IMR-90 (cell line): ENCODE measurements around the gene ZFHX3. TPM values are rescaled to one million over a fixed set of nuclear protein-coding genes. Genes with fewer than 3 reads are reported as not detected.

ENCODE experiments used
- ATAC-seq: fragments of 200-7000 bp; cut with Tn5 transposase; 2 replicates; pipeline ENCODE4 v1.9.1; 2020; ENCODE audit warnings: low read depth, mild to moderate bottlenecking, moderate library complexity
- BruUV-seq: library from RNA; stranded (reverse); fragments of 400-500 nt; replicated peaks from 2 replicates; lab custom pipeline; 2021; lab: Mats Ljungman, UMichigan
- CTCF ChIA-PET: fragments of 300-600 bp; formaldehyde crosslinking; extraction: SDS; loops from one replicate; lab custom pipeline; 2021; ENCODE audit warnings: antibody characterized with exemption; lab: Yijun Ruan, JAX
- POLR2A ChIA-PET: fragments of 300-600 bp; sonication (Branson Sonifier 250); formaldehyde crosslinking; loops from one replicate; lab custom pipeline; 2022; ENCODE audit warnings: antibody characterized with exemption; ENCODE audit not compliant: unreplicated experiment; lab: Charles Lee
- DNase-seq: peaks from one replicate; pipeline ENCODE4 v3.0.0; 2013
- H2AFZ ChIP-seq: replicated peaks from 2 replicates; pipeline ENCODE3; 2013; ENCODE audit warnings: low read length, mild to moderate bottlenecking; ENCODE audit not compliant: poor library complexity
- H2AK5ac ChIP-seq: 2 replicates; pipeline ENCODE4 v1.6.1; 2013; ENCODE audit warnings: low read depth, low read length, inconsistent platforms
- H2AK9ac ChIP-seq: replicated peaks from 2 replicates; pipeline ENCODE3; 2013; ENCODE audit warnings: mild to moderate bottlenecking, low read depth, low read length, moderate library complexity; ENCODE audit not compliant: poor library complexity
- H2BK120ac ChIP-seq: 2 replicates; pipeline ENCODE4 v1.6.1; 2013; ENCODE audit warnings: low read depth, low read length, inconsistent platforms
- H2BK15ac ChIP-seq: 3 replicates; pipeline ENCODE4 v1.6.1; 2013; ENCODE audit warnings: low read depth, low read length, inconsistent platforms
- H2BK20ac ChIP-seq: 2 replicates; pipeline ENCODE4 v1.6.1; 2013; ENCODE audit warnings: low read depth, mild to moderate bottlenecking, inconsistent platforms, low read length, moderate library complexity
- H2BK5ac ChIP-seq: 2 replicates; pipeline ENCODE4 v1.6.1; 2013; ENCODE audit warnings: mild to moderate bottlenecking, low read depth, low read length, inconsistent platforms; ENCODE audit not compliant: poor library complexity, severe bottlenecking
- H3K14ac ChIP-seq: replicated peaks from 2 replicates; pipeline ENCODE4 v1.6.1; 2013; ENCODE audit warnings: low read depth, low read length, inconsistent platforms
- H3K18ac ChIP-seq: 2 replicates; pipeline ENCODE4 v1.6.1; 2013; ENCODE audit warnings: low read depth, low read length, control low read depth
- H3K23ac ChIP-seq: 2 replicates; pipeline ENCODE4 v1.6.1; 2013; ENCODE audit warnings: low read depth, low read length, inconsistent platforms
- H3K27ac ChIP-seq: 2 replicates; pipeline ENCODE4 v1.5.1; 2013; ENCODE audit warnings: mild to moderate bottlenecking, control low read depth, low read length; ENCODE audit not compliant: insufficient read depth
- H3K27me3 ChIP-seq: 2 replicates; pipeline ENCODE4 v1.6.1; 2013; ENCODE audit warnings: low read length; ENCODE audit not compliant: control insufficient read depth, insufficient read depth
- H3K36me3 ChIP-seq: 2 replicates; pipeline ENCODE4 v1.6.1; 2013; ENCODE audit warnings: low read length, mixed read lengths; ENCODE audit not compliant: control insufficient read depth, insufficient read depth
- H3K4ac ChIP-seq: 2 replicates; pipeline ENCODE4 v1.6.1; 2013; ENCODE audit warnings: low read depth, low read length, inconsistent platforms
- H3K4me1 ChIP-seq: 2 replicates; pipeline ENCODE4 v1.6.1; 2013; ENCODE audit warnings: low read length, mixed read lengths; ENCODE audit not compliant: control insufficient read depth, insufficient read depth
- H3K4me2 ChIP-seq: 2 replicates; pipeline ENCODE4 v1.6.1; 2013; ENCODE audit warnings: low read depth, mild to moderate bottlenecking, control low read depth, low read length, moderate library complexity
- H3K4me3 ChIP-seq: 2 replicates; pipeline ENCODE4 v1.5.1; 2013; ENCODE audit warnings: low read depth, mild to moderate bottlenecking, control low read depth, low read length, moderate library complexity; ENCODE audit not compliant: insufficient read depth
- H3K56ac ChIP-seq: 2 replicates; pipeline ENCODE4 v1.6.1; 2013; ENCODE audit warnings: low read length, inconsistent platforms; ENCODE audit not compliant: insufficient read depth; ENCODE audit errors: extremely low read depth
- H3K79me1 ChIP-seq, 2 experiments: 2 replicates each; pipeline ENCODE4 v1.6.1; 2013; ENCODE audit warnings: low read length in 2 of 2, inconsistent platforms in 1 of 2, low read depth in 1 of 2
- H3K9ac ChIP-seq: 2 replicates; pipeline ENCODE4 v1.6.1; 2013; ENCODE audit warnings: low read depth, low read length, control low read depth
- H3K9me1 ChIP-seq: 2 replicates; pipeline ENCODE4 v1.6.1; 2013; ENCODE audit warnings: low read length, inconsistent platforms; ENCODE audit not compliant: insufficient read depth
- H3K9me3 ChIP-seq: 2 replicates; pipeline ENCODE4 v1.6.1; 2013; ENCODE audit warnings: low read length; ENCODE audit not compliant: control insufficient read depth, insufficient read depth
- H4K20me1 ChIP-seq: 2 replicates; pipeline ENCODE4 v1.6.1; 2013; ENCODE audit warnings: low read length, inconsistent platforms; ENCODE audit not compliant: insufficient read depth
- H4K5ac ChIP-seq: 2 replicates; pipeline ENCODE4 v1.6.1; 2013; ENCODE audit warnings: mild to moderate bottlenecking, low read depth, low read length, control low read depth
- H4K8ac ChIP-seq, 2 experiments: 2 replicates each; pipeline ENCODE4 v1.6.1; 2013; ENCODE audit warnings: low read depth in 2 of 2, low read length in 2 of 2, control low read depth in 1 of 2, inconsistent platforms in 1 of 2
- H4K91ac ChIP-seq: 2 replicates; pipeline ENCODE4 v1.6.1; 2013; ENCODE audit warnings: low read depth, low read length, inconsistent platforms; ENCODE audit not compliant: insufficient read depth
- CEBPB ChIP-seq: IDR thresholded peaks from 2 replicates; pipeline ENCODE4 v1.6.1; 2012; ENCODE audit warnings: low read depth, low read length, improper control_type of control experiment
- ELK1 ChIP-seq: fragments of 150-350 bp; IDR thresholded peaks from 2 replicates; pipeline ENCODE4 v1.6.1; 2016; ENCODE audit warnings: low read depth, mild to moderate bottlenecking, low read length, moderate library complexity, borderline replicate concordance
- WGBS, 2 experiments: methylation state at CpG; one replicate each; pipeline versions ENCODE4 v1.1.5 to v1.1.7; 2013; ENCODE audit warnings: missing lambda C conversion rate in 2 of 2; ENCODE audit not compliant: insufficient read length in 1 of 2; ENCODE audit errors: extremely low coverage in 2 of 2; 5-methylcytosine and 5-hydroxymethylcytosine counted together
- dilution Hi-C: fragments of 300-500 bp; cut with HindIII; formaldehyde crosslinking; loops from one replicate; pipeline ENCODE4 v1.14.3; 2018; ENCODE audit warnings: low sequenced_read_pairs; ENCODE audit not compliant: unreplicated experiment
- in situ Hi-C: fragments of 300-500 bp; cut with MboI; formaldehyde crosslinking; loops from 3 replicates; pipeline ENCODE4 v1.14.3; 2019; ENCODE audit warnings: low sequenced_read_pairs, inconsistent platforms, mixed read lengths
- intact Hi-C: fragments of 100-400 bp; cut with micrococcal nuclease; formaldehyde crosslinking; loops from 2 replicates; pipeline ENCODE4 v1.10.0; 2022
- polyA plus RNA-seq, 3 experiments: library from polyadenylated mRNA; depleted of rRNA; stranded (reverse); fragments of >200 nt; gene quantifications; 2 replicates each; pipeline ENCODE4 v1.2.3, GENCODE V29; 2012; ENCODE audit warnings: low replicate concordance in 1 of 3
- total RNA-seq: library from RNA; depleted of rRNA; stranded (reverse); fragments of >200 nt; gene quantifications from 2 replicates; pipeline ENCODE4 v1.2.3, GENCODE V29; 2012

Gene ZFHX3
- total and polyA plus RNA-seq, 2 of the 4 experiments (the other 2 are of a cell fraction), result 1.4 to 1.7 TPM

GRCh38 chr16:72865835-72866234 is 182.1 kb downstream of the ZFHX3 start:
- no peak overlapping the region for H2AK5ac ChIP-seq
- ChIA-PET POLR2A (no interaction called here), CTCF (interaction anchor here (1.0 kb wide), 1 partner anchor 9 kb away, joined by 3 read pairs; no protein-coding TSS in a partner anchor)
- no peaks in the 10 kb centered on the region for H3K9me3 ChIP-seq
- ATAC-seq (no peak), DNase-seq (no peak)
- no TSS peak for BruUV-seq
- no peaks in the 10 kb centered on the region for H3K4me1 ChIP-seq
- no peak overlapping the region for H3K9ac ChIP-seq
- no peak for TF ChIP-seq CEBPB
- no peak for TF ChIP-seq ELK1
- in situ Hi-C loops, result no loop called here
- no peak overlapping the region for H3K18ac ChIP-seq
- no peaks in the 10 kb centered on the region for H4K20me1 ChIP-seq
- H2BK120ac ChIP-seq, result no peak overlapping the region
- no peak overlapping the region for H2BK20ac ChIP-seq
- H3K4me3 ChIP-seq, result no peak overlapping the region
- no peak overlapping the region for H4K91ac ChIP-seq
- no peaks in the 10 kb centered on the region; the same call in 1 of the 2 replicates for H3K9me1 ChIP-seq
- no peak overlapping the region for H3K27ac ChIP-seq
- no peak overlapping the region for H3K4me2 ChIP-seq
- no peak overlapping the region for H2AFZ ChIP-seq
- dilution Hi-C loops, result no loop called here
- no peaks in the 10 kb centered on the region for H3K27me3 ChIP-seq
- peaks cover 14 to 23% of the 10 kb centered on the region in 2 experiments for H3K79me1 ChIP-seq
- H3K56ac ChIP-seq, result no peak overlapping the region
- H2BK5ac ChIP-seq, result no peak overlapping the region
- no peak overlapping the region for H3K23ac ChIP-seq
- no peaks in the 10 kb centered on the region; the same call in none of the 2 replicates for H3K36me3 ChIP-seq
- H2AK9ac ChIP-seq, result no peak overlapping the region
- intact Hi-C loops, result no loop called here
- no peak overlapping the region for H4K5ac ChIP-seq
- H3K14ac ChIP-seq, result no peak overlapping the region
- no peak overlapping the region for H3K4ac ChIP-seq
- no peak overlapping the region for H4K8ac ChIP-seq
- WGBS, 2 experiments, result no CpG with 5 or more reads among the region's 7 CpGs
- no peak overlapping the region for H2BK15ac ChIP-seq
